ENCODE results near the gene DHCR7.
"Not testable (repeated sequence)": the region's sequence is repeated elsewhere in the genome, so short reads cannot be mapped to it uniquely, and the experiment has no call there.

- not testable (repeated sequence) for TF ChIP-seq CTCF (IDR thresholded peaks at IDR 0.05 in 4 of 5, conservative IDR thresholded peaks at IDR 0.05 in 1 of 5); POLR2A (IDR thresholded peaks at IDR 0.05)
Observed at GRCh38 chr11:71422318-71422717, 25.9 kb downstream of the DHCR7 start.
